Iris pigment epithelial cell (primary cell): ENCODE results near the gene MAD1L1.

Source experiments
- DNase-seq: peaks from one replicate; pipeline ENCODE4 v3.0.0-alpha.2; 2011; ENCODE audit warnings: low read depth

MAD1L1 gene

GRCh38 chr7:2138146-2138765, 94.5 kb downstream of the MAD1L1 start:
- DNase-seq: no peak

- no peak for DNase-seq
Observed at GRCh38 chr7:2134740-2135139, 98.0 kb downstream of the MAD1L1 start.

- DNase-seq: no peak
Observed at GRCh38 chr7:2132243-2132642, 100.5 kb downstream of the MAD1L1 start.

- no peak for DNase-seq
Observed at GRCh38 chr7:2131800-2132199, 100.9 kb downstream of the MAD1L1 start.

GRCh38 chr7:2131341-2131740, 101.4 kb downstream of the MAD1L1 start:
- DNase-seq: no peak

- no peak for DNase-seq
Observed at GRCh38 chr7:2130096-2130375, 102.7 kb downstream of the MAD1L1 start.

GRCh38 chr7:2129323-2130095, 103.2 kb downstream of the MAD1L1 start:
- no peak for DNase-seq

GRCh38 chr7:2128601-2129322, 104.0 kb downstream of the MAD1L1 start:
- DNase-seq: no peak

GRCh38 chr7:2126621-2127020, 106.1 kb downstream of the MAD1L1 start:
- no peak for DNase-seq

GRCh38 chr7:2125931-2126330, 106.8 kb downstream of the MAD1L1 start:
- no peak for DNase-seq

GRCh38 chr7:2124604-2125345, 108.0 kb downstream of the MAD1L1 start:
- DNase-seq: no peak

- no peak for DNase-seq
Observed at GRCh38 chr7:2123916-2124315, 108.8 kb downstream of the MAD1L1 start.

GRCh38 chr7:2123360-2123759, 109.4 kb downstream of the MAD1L1 start:
- no peak for DNase-seq

GRCh38 chr7:2122651-2123050, 110.1 kb downstream of the MAD1L1 start:
- DNase-seq: no peak

GRCh38 chr7:2120841-2121830, 111.6 kb downstream of the MAD1L1 start:
- DNase-seq: no peak

- DNase-seq: no peak
Observed at GRCh38 chr7:2120251-2120660, 112.5 kb downstream of the MAD1L1 start.

- no peak for DNase-seq
Observed at GRCh38 chr7:2118630-2119190, 114.0 kb downstream of the MAD1L1 start.

GRCh38 chr7:2118056-2118455, 114.7 kb downstream of the MAD1L1 start:
- no peak for DNase-seq

GRCh38 chr7:2117646-2118045, 115.1 kb downstream of the MAD1L1 start:
- no peak for DNase-seq

GRCh38 chr7:2116989-2117591, 115.7 kb downstream of the MAD1L1 start:
- no peak for DNase-seq

- DNase-seq: no peak
Observed at GRCh38 chr7:2116448-2116810, 116.3 kb downstream of the MAD1L1 start.
